ENCODE measurements around the gene P4HB. TPM values are rescaled to one million over a fixed set of nuclear protein-coding genes. Genes with fewer than 3 reads are reported as not detected.

Gene P4HB
- total and polyA plus RNA-seq, 10 of the 15 experiments (the other 5 are each of a cell fraction or from before 2014, with no cell fraction given) = 4.7 to 549 (median 361) TPM

DNA sequence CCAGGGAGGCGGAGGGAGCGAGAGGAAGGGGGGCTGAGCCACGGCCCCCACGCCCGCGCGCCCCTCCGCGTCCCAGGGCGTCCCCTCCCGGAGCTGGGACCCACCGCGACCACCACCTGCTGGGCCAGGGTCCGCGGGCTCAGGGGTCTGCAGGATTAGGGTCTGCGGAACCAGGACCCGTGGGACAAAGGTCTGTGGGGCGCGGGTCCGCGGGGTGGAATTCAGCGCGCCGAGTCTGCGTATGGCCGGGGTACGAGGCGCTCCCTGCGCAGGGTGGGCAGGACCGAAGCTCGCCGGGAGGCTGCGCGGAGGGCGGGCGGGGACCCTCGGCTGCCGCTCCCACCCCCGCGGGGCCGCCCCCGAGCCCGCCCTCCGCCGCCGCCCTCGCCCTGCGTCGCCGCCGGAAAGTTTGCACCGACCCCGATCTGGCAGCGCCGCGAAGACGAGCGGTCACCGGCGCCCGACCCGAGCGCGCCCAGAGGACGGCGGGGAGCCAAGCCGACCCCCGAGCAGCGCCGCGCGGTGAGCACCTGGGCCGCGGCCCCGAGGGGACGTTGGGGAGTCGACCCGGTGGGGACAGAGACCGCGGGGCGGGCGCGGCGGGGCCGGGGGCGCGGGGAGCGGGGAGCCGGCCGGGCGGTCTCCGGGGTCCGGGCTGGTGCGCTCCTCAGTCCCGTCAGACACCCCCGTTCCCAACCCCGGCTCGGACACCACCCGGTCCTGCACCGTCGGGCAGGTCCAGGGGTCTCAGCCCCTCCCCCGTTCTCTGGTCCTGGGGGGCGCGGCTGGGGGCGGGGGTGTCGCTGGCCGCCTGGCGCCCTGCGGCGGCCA is 56.4 kb downstream of the P4HB start, which contains the start of gene GCGR:
Gene GCGR (plus strand): TSS at position 423 of the 831 bp plus-strand sequence. CDS start 4,869 bp downstream, outside the sequence.
- no peak for DNase-seq (ENCODE audit: low read depth, low spot score)
- SMC1A ChIA-PET (ENCODE audit: uncharacterized antibody, unreplicated experiment) = no interaction called here
- no peak for ATAC-seq
- no TSS peak for BruUV-seq (replicated peaks)
- Histone ChIP-seq H3K9ac (ENCODE audit: control insufficient read depth, insufficient read depth, low read length) (no peak within 1 kb of the TSS), H3K4me2 (ENCODE audit: control insufficient read depth, insufficient read depth) (no peak within 1 kb of the TSS), H2AFZ (ENCODE audit: control insufficient read depth, low read depth, low read length) (no peak within 1 kb of the TSS), H3K27ac (ENCODE audit: control insufficient read depth, insufficient read depth) (no peak within 1 kb of the TSS), H3K4me3 (no peak within 1 kb of the TSS), H3K27me3 (replicated peaks in 1 of 2; ENCODE audit: control insufficient read depth in 2 of 2, insufficient read depth in 2 of 2, low read length in 1 of 2) (peaks cover 1 to 4% of the 10 kb centered on the region in 2 experiments; a peak in 1 of 4 replicates), H3K9me3 (replicated peaks; ENCODE audit: control insufficient read depth, insufficient read depth, low read length) (no peaks in the 10 kb centered on the region), H3K36me3 (ENCODE audit: control insufficient read depth in 2 of 2, insufficient read depth in 2 of 2, low read length in 1 of 2) (no peaks in the 10 kb centered on the region), H4K20me1 (ENCODE audit: control insufficient read depth, insufficient read depth) (no peaks in the 10 kb centered on the region), H3K4me1 (ENCODE audit: control insufficient read depth, insufficient read depth, low read length) (no peaks in the 10 kb centered on the region), H3K79me2 (ENCODE audit: control insufficient read depth, insufficient read depth, low read length) (no peaks in the 10 kb centered on the region)
- no peak for FAIRE-seq
- RAD21 ChIA-PET (ENCODE audit: unreplicated experiment) = no interaction called here
- TF ChIP-seq CBX3 (IDR thresholded peaks at IDR 0.05; ENCODE audit: borderline replicate concordance, low read depth) = no peak
- no peak for TF ChIP-seq SUZ12 (IDR thresholded peaks at IDR 0.05; ENCODE audit: unreplicated experiment)
- TF ChIP-seq, protein P1, sequence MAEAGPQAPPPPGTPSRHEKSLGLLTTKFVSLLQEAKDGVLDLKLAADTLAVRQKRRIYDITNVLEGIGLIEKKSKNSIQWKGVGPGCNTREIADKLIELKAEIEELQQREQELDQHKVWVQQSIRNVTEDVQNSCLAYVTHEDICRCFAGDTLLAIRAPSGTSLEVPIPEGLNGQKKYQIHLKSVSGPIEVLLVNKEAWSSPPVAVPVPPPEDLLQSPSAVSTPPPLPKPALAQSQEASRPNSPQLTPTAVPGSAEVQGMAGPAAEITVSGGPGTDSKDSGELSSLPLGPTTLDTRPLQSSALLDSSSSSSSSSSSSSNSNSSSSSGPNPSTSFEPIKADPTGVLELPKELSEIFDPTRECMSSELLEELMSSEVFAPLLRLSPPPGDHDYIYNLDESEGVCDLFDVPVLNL (IDR thresholded peaks at IDR 0.05; ENCODE audit: low read depth, low read length) = no peak
- TF ChIP-seq, protein P2, sequence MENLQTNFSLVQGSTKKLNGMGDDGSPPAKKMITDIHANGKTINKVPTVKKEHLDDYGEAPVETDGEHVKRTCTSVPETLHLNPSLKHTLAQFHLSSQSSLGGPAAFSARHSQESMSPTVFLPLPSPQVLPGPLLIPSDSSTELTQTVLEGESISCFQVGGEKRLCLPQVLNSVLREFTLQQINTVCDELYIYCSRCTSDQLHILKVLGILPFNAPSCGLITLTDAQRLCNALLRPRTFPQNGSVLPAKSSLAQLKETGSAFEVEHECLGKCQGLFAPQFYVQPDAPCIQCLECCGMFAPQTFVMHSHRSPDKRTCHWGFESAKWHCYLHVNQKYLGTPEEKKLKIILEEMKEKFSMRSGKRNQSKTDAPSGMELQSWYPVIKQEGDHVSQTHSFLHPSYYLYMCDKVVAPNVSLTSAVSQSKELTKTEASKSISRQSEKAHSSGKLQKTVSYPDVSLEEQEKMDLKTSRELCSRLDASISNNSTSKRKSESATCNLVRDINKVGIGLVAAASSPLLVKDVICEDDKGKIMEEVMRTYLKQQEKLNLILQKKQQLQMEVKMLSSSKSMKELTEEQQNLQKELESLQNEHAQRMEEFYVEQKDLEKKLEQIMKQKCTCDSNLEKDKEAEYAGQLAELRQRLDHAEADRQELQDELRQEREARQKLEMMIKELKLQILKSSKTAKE (IDR thresholded peaks at IDR 0.05; ENCODE audit: low read depth, poor library complexity, severe bottlenecking) = no peak
- TF ChIP-seq HCFC1 (IDR thresholded peaks at IDR 0.05; ENCODE audit: low read length) = no peak
- TF ChIP-seq, protein P3, sequence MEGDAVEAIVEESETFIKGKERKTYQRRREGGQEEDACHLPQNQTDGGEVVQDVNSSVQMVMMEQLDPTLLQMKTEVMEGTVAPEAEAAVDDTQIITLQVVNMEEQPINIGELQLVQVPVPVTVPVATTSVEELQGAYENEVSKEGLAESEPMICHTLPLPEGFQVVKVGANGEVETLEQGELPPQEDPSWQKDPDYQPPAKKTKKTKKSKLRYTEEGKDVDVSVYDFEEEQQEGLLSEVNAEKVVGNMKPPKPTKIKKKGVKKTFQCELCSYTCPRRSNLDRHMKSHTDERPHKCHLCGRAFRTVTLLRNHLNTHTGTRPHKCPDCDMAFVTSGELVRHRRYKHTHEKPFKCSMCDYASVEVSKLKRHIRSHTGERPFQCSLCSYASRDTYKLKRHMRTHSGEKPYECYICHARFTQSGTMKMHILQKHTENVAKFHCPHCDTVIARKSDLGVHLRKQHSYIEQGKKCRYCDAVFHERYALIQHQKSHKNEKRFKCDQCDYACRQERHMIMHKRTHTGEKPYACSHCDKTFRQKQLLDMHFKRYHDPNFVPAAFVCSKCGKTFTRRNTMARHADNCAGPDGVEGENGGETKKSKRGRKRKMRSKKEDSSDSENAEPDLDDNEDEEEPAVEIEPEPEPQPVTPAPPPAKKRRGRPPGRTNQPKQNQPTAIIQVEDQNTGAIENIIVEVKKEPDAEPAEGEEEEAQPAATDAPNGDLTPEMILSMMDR (IDR thresholded peaks at IDR 0.05 in 2 of 3, conservative IDR thresholded peaks at IDR 0.05 in 1 of 3; ENCODE audit: control insufficient read depth in 2 of 3, extremely low read depth in 1 of 3, insufficient read depth in 1 of 3, low read depth in 3 of 3, low read length in 3 of 3) = no peak
- CTCF ChIA-PET = no interaction called here
- POLR2A ChIA-PET = no interaction called here
- in situ Hi-C loops (cut with MboI) = no loop called here
- WGBS (ENCODE audit: insufficient coverage, insufficient replicate concordance, low lambda C conversion rate, missing lambda C conversion rate) = 36% methylated on average over 11 of the region's 110 CpGs
- intact Hi-C loops (cut with micrococcal nuclease; ENCODE audit: unreplicated experiment) = no loop called here
